Spleen (tissue), 11 donors: ENCODE results near the gene SPTLC3. TPM values are rescaled to one million over a fixed set of nuclear protein-coding genes. Genes with fewer than 3 reads are reported as not detected.

ENCODE experiments used
- DNase-seq: peaks from one replicate; pipeline ENCODE4 v3.0.0-alpha.2; 2020
- H3K27ac ChIP-seq, 8 donors: fragments of 200-600 bp; sonication (generic) in 7 of 8; 1 replicate in 4 of 8; 2 replicates in 4 of 8; pipeline versions ENCODE4 v1.5.0 to v1.8.0; 2016 to 2021; ENCODE audit warnings: inconsistent platforms in 4 of 8, mild to moderate bottlenecking in 4 of 8, moderate library complexity in 1 of 8
- H3K27me3 ChIP-seq, 7 donors: fragments of 200-600 bp; sonication (generic) in 6 of 7; replicated peaks in 1 of 7; 1 replicate in 4 of 7; 2 replicates in 3 of 7; pipeline versions ENCODE4 v1.5.0 to v1.8.0; 2016 to 2021; ENCODE audit warnings: inconsistent platforms in 3 of 7, mild to moderate bottlenecking in 1 of 7
- H3K36me3 ChIP-seq, 6 donors: fragments of 200-600 bp; sonication (generic) in 5 of 6; 1 replicate in 4 of 6; 2 replicates in 2 of 6; pipeline versions ENCODE4 v1.5.0 to v1.8.0; 2016 to 2021; ENCODE audit warnings: inconsistent platforms in 2 of 6
- H3K4me1 ChIP-seq, 6 donors: fragments of 200-600 bp; sonication (generic) in 5 of 6; 1 replicate in 3 of 6; 2 replicates in 3 of 6; pipeline versions ENCODE4 v1.5.0 to v1.8.0; 2016 to 2021; ENCODE audit warnings: inconsistent platforms in 3 of 6
- H3K4me3 ChIP-seq, 8 donors: fragments of 200-600 bp; sonication (generic) in 7 of 8; 1 replicate in 4 of 8; 2 replicates in 4 of 8; pipeline versions ENCODE4 v1.5.0 to v1.8.0; 2016 to 2021; ENCODE audit warnings: inconsistent platforms in 4 of 8, mild to moderate bottlenecking in 4 of 8, moderate library complexity in 2 of 8
- H3K9me3 ChIP-seq, 8 donors: fragments of 200-600 bp; sonication (generic) in 7 of 8; 1 replicate in 4 of 8; 2 replicates in 4 of 8; pipeline versions ENCODE4 v1.5.0 to v1.8.0; 2016 to 2021; ENCODE audit warnings: inconsistent platforms in 4 of 8
- POLR2A ChIP-seq, 3 donors: fragments of 450-650 bp; IDR thresholded peaks; one replicate each; pipeline ENCODE4 v1.5.1; 2017; ENCODE audit warnings: antibody characterized with exemption in 3 of 3, mild to moderate bottlenecking in 1 of 3
- POLR2AphosphoS5 ChIP-seq, 3 donors: sonication (generic); formaldehyde crosslinking; IDR thresholded peaks; one replicate each; pipeline ENCODE4 v1.5.1; 2017; ENCODE audit warnings: antibody characterized with exemption in 3 of 3
- WGBS, 5 donors: extraction: QIAGEN DNeasy Blood & Tissue Kit in 3 of 5; methylation state at CpG; one replicate each; pipeline versions ENCODE4 v1.1.5 to v1.1.7; 2013 to 2018; 5-methylcytosine and 5-hydroxymethylcytosine counted together
- intact Hi-C: fragments of 100-400 bp; cut with DNase I; formaldehyde crosslinking; loops from one replicate; pipeline ENCODE4 v1.15.0; 2023; ENCODE audit warnings: low total_unique reads
- polyA plus RNA-seq, 3 donors: library from polyadenylated mRNA; stranded (reverse); fragments of 200-250 nt; gene quantifications; one replicate each; pipeline ENCODE4 v1.2.1, GENCODE V29; 2013
- total RNA-seq, 7 donors: library from RNA; depleted of rRNA in 3 of 7; stranded (reverse); fragments of >200 nt in 3 of 7; fragmentation: NEBNext Ultra II Directional in 4 of 7; extraction: Animal tissue kit (Norgen Biotek cat#: 25700) in 4 of 7; gene quantifications; one replicate each; pipeline versions ENCODE4 v1.1.0 to v1.2.1, GENCODE V29; 2016 to 2021
- TF ChIP-seq, protein P1 (sequence below), 11 experiments: fragments of 200-600 bp in 7 of 11; fragments of 450-650 bp in 4 of 11; sonication (generic) in 4 of 11; IDR thresholded peaks in 8 of 11; conservative IDR thresholded peaks in 3 of 11; 1 replicate in 7 of 11; 2 replicates in 4 of 11; pipeline versions ENCODE4 v1.4.0 to v1.8.0; 2016 to 2021; ENCODE audit warnings: antibody characterized with exemption in 11 of 11, inconsistent platforms in 4 of 11, mild to moderate bottlenecking in 1 of 11
- donor health status: healthy with polysubstance abuse.
- donor health status: DM: no; HTN: no; CAD: no; lungs with moderate emphysema.
- donor health status: DM: no; HTN: no; CAD: no.
- donor health status: Bipolar disorder and iron deficiency.
- donor health status: healthy.
- donor health status: DM: no; HTN: no; CAD: no.
- donor health status: DM: yes; HTN: yes; CAD: no.

Gene SPTLC3
- total and polyA plus RNA-seq, 10 donors, result 0.50 to 12.3 (median 3.7) TPM

DNA sequence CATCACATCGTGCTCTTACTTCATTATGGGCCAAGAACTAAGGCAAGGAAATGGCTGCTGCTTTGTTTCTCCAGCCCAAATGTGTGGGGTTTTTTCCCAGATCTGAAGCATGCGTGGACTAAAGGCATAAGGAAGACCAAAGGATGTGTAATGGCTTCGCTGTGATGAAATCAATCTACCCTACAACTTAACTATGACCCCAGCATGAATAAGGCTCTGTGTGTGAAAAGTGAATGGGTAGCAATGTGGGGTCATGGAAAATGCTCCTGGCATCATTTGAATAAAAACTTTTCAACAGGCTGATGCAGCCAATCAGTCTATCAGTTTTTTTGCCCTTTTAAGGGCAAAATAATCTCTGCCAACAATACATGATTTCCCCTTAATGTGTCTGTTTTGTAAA lies 162.0 kb downstream of the SPTLC3 start:
- intact Hi-C loops, result no loop called here
- no peak for DNase-seq
- peaks cover 0 to 5% (median 0%) of the 10 kb centered on the region in 8 donors for H3K9me3 ChIP-seq
- no peaks in the 10 kb centered on the region for H3K4me1 ChIP-seq
- H3K27me3 ChIP-seq, result peaks cover 0 to 5% (median 0%) of the 10 kb centered on the region in 7 donors
- TF ChIP-seq POLR2AphosphoS5 (IDR thresholded peaks at IDR 0.05) (no peak), POLR2A (IDR thresholded peaks at IDR 0.05) (no peak)
- TF ChIP-seq, protein P1, sequence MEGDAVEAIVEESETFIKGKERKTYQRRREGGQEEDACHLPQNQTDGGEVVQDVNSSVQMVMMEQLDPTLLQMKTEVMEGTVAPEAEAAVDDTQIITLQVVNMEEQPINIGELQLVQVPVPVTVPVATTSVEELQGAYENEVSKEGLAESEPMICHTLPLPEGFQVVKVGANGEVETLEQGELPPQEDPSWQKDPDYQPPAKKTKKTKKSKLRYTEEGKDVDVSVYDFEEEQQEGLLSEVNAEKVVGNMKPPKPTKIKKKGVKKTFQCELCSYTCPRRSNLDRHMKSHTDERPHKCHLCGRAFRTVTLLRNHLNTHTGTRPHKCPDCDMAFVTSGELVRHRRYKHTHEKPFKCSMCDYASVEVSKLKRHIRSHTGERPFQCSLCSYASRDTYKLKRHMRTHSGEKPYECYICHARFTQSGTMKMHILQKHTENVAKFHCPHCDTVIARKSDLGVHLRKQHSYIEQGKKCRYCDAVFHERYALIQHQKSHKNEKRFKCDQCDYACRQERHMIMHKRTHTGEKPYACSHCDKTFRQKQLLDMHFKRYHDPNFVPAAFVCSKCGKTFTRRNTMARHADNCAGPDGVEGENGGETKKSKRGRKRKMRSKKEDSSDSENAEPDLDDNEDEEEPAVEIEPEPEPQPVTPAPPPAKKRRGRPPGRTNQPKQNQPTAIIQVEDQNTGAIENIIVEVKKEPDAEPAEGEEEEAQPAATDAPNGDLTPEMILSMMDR (IDR thresholded peaks at IDR 0.05 in 8 of 11, conservative IDR thresholded peaks at IDR 0.05 in 3 of 11), result no peak
- no peak overlapping the region for H3K4me3 ChIP-seq
- WGBS, 5 donors, result 57 to 89% (median 86%) methylated on average over 3 of the region's 3 CpGs
- no peak overlapping the region for H3K27ac ChIP-seq
- H3K36me3 ChIP-seq, result no peaks in the 10 kb centered on the region

DNA sequence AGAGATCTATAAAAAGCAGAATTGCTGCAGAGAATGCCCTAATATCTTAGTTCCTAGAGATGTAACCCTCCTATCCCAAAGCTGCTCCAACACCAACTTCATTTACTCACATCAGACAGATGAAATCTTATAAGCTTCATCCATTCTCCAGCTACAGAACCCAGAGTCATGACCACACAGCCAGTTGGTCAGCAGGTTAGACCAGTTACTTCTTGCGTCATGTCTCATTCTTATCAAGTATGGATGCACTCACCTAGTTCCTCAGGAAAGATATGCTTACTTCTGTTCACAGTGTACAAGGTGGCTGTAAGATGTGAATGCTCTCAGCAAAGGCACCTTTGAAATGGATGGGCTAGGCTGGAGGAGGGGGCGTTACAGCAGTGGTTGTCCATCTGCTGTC lies 164.4 kb downstream of the SPTLC3 start:
- H3K4me1 ChIP-seq, result no peaks in the 10 kb centered on the region
- no peak overlapping the region for H3K27ac ChIP-seq
- TF ChIP-seq, protein P1 (IDR thresholded peaks at IDR 0.05 in 8 of 11, conservative IDR thresholded peaks at IDR 0.05 in 3 of 11), result no peak
- peaks cover 0 to 17% (median 4%) of the 10 kb centered on the region in 8 donors for H3K9me3 ChIP-seq
- peaks cover 0 to 9% (median 0%) of the 10 kb centered on the region in 7 donors for H3K27me3 ChIP-seq
- no peaks in the 10 kb centered on the region for H3K36me3 ChIP-seq
- DNase-seq, result no peak
- intact Hi-C loops, result no loop called here
- no peak overlapping the region for H3K4me3 ChIP-seq
- WGBS, 5 donors, result 77 to 95% (median 79%) methylated on average over 1 to 2 of the region's 2 CpGs

DNA sequence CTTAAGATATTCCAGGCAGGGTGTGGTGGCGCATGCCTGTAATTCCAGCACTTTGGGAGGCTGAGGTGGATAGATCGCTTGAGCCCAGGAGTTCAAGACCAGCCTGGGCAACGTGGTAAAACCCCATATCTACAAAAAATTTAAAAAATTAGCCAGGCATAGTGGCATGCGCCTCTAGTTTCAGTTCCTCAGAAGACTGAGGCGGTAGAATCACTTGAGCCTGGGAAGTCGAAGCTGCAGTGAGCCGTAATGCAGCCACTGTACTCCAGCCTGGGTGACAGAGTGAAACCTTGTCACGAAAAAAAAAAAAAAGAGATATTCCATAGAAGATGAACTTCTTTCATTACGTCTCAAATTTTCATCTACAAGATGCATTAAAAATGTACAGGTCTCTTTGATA lies 165.6 kb downstream of the SPTLC3 start:
- peaks cover 0 to 9% (median 0%) of the 10 kb centered on the region in 7 donors for H3K27me3 ChIP-seq
- no peaks in the 10 kb centered on the region for H3K36me3 ChIP-seq
- intact Hi-C loops, result no loop called here
- TF ChIP-seq POLR2A (IDR thresholded peaks at IDR 0.05), result no peak
- TF ChIP-seq, protein P1 (IDR thresholded peaks at IDR 0.05 in 8 of 11, conservative IDR thresholded peaks at IDR 0.05 in 3 of 11), result no peak
- no peak for TF ChIP-seq POLR2AphosphoS5 (IDR thresholded peaks at IDR 0.05)
- H3K4me1 ChIP-seq, result no peaks in the 10 kb centered on the region
- 78 to 86% (median 80%) methylated on average over 9 of the region's 9 CpGs for WGBS, 5 donors
- no peak overlapping the region for H3K27ac ChIP-seq
- DNase-seq, result no peak
- no peak overlapping the region for H3K4me3 ChIP-seq
- peaks cover 0 to 22% (median 4%) of the 10 kb centered on the region in 8 donors for H3K9me3 ChIP-seq

- TF ChIP-seq POLR2A (IDR thresholded peaks at IDR 0.05) (no peak), POLR2AphosphoS5 (IDR thresholded peaks at IDR 0.05) (no peak)
- TF ChIP-seq, protein P1 (IDR thresholded peaks at IDR 0.05 in 8 of 11, conservative IDR thresholded peaks at IDR 0.05 in 3 of 11), result no peak
- Histone ChIP-seq H3K27me3 (peaks cover 0 to 4% (median 0%) of the 10 kb centered on the region in 7 donors), H3K27ac (no peak overlapping the region), H3K36me3 (no peaks in the 10 kb centered on the region), H3K4me3 (no peak overlapping the region), H3K9me3 (peaks cover 0 to 24% (median 6%) of the 10 kb centered on the region in 8 donors), H3K4me1 (no peaks in the 10 kb centered on the region)
- intact Hi-C loops, result no loop called here
- 59 to 76% (median 69%) methylated on average over 7 of the region's 7 CpGs for WGBS, 5 donors
- DNase-seq, result no peak
Observed at GRCh38 chr20:13180986-13181889, 172.5 kb downstream of the SPTLC3 start.
